ENCODE data around the gene GBA3. TPM values are rescaled to one million over a fixed set of nuclear protein-coding genes. Genes with fewer than 3 reads are reported as not detected.

Gene GBA3
- total RNA-seq, 2 experiments from 2014 or later, result not detected

DNA sequence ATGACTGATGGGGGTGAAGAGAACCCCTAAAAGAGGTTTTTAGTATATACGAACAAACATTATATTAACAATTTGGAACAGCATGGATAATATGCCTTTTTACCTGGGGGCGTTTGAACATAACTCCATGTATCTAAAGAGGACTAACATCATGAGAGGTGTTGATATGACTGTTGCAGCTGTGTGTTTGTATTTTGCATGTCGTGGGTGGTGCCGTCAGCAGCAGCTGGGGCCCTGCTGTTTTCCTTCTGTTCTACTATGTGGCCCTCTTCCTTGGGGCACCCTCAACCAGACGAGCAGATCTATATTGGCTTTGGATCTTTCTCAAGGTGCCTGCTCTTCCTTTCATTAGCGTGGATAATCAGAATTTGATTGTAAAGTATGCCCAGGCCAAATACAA lies 11.2 kb downstream of the GBA3 start:
- no peaks in the 10 kb centered on the region for H3K36me3 Mint-ChIP-seq (ENCODE audit: low read depth)
- no peak overlapping the region for H3K27ac Mint-ChIP-seq
- intact Hi-C loops (cut with micrococcal nuclease), result no loop called here
- H3K27me3 Mint-ChIP-seq (ENCODE audit: low read depth), result peaks cover 8% of the 10 kb centered on the region
- DNase-seq, result no peak
- H3K4me3 Mint-ChIP-seq, result no peak overlapping the region
- peaks cover 11% of the 10 kb centered on the region for H3K9me3 Mint-ChIP-seq
- peaks cover 6% of the 10 kb centered on the region for H3K4me1 Mint-ChIP-seq (ENCODE audit: low read depth)
- CTCF ChIA-PET, result no interaction called here

DNA sequence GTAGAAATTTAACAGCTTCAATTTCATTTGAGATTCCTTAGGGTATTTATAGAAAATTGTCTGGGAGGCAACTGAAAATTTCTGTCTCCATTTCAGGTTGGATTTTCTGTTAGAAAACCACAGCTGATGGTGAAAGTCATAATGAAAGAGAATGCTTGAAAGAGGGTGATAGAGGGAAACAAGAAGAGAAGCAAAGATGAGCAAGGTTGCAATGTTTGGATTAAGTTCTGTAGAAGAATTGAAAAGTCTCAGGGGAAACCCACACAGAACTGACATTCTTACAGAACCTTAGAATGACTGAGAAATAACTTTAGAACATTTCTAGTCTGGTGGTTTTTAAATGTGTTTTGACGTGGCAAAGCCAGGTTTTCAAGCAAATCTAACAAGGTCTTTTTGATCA lies 14.7 kb downstream of the GBA3 start:
- peaks cover 9% of the 10 kb centered on the region for H3K27me3 Mint-ChIP-seq (ENCODE audit: low read depth)
- CTCF ChIA-PET, result no interaction called here
- H3K4me3 Mint-ChIP-seq, result no peak overlapping the region
- no peak for DNase-seq
- H3K9me3 Mint-ChIP-seq, result no peaks in the 10 kb centered on the region
- peaks cover 6% of the 10 kb centered on the region for H3K4me1 Mint-ChIP-seq (ENCODE audit: low read depth)
- intact Hi-C loops (cut with micrococcal nuclease), result no loop called here
- no peaks in the 10 kb centered on the region for H3K36me3 Mint-ChIP-seq (ENCODE audit: low read depth)
- no peak overlapping the region for H3K27ac Mint-ChIP-seq

DNA sequence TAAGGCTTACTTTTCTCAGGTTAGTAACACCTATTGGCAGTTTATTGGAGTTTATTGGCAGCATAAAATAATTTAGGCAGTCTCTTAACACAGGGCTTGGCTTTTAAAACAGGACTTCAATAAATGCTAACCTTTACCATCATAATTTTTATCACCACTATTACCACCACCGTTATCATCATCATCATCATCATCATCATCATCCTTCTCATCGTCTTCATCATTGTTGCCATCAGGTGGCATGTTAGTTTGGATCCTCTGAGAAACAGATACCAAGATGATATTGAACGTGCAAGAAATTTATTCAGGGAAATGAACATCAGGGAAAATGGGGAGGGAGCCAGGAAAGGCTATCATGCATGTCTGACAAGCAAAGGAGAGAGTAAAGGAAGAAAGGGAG lies 16.2 kb downstream of the GBA3 start:
- intact Hi-C loops (cut with micrococcal nuclease), result no loop called here
- H3K4me3 Mint-ChIP-seq, result no peak overlapping the region
- no peaks in the 10 kb centered on the region for H3K36me3 Mint-ChIP-seq (ENCODE audit: low read depth)
- H3K4me1 Mint-ChIP-seq (ENCODE audit: low read depth), result peaks cover 6% of the 10 kb centered on the region
- no peak overlapping the region for H3K27ac Mint-ChIP-seq
- no peak for DNase-seq
- CTCF ChIA-PET, result no interaction called here
- no peaks in the 10 kb centered on the region for H3K9me3 Mint-ChIP-seq
- peaks cover 6% of the 10 kb centered on the region for H3K27me3 Mint-ChIP-seq (ENCODE audit: low read depth)

DNA sequence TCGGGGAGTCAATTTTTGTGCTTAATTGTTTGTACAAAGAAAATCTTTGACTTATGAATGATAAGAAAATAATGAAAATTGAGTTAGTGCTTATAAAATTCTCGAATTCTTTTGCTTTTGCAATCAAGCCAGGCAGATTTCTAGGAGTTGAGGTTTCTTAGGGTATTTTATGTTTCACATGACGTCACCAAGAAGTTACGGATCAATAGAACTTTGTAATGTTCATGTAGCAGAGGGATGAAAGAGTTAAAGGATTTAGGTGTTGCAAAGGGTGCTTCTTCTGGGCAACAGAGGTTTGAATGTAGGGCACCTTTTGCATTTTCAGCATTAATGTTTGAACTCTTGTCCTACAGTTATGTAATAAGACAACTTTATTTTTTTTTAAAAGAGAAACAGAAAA lies 19.4 kb downstream of the GBA3 start:
- no peak overlapping the region for H3K4me3 Mint-ChIP-seq
- CTCF ChIA-PET, result no interaction called here
- no peak for DNase-seq
- H3K27me3 Mint-ChIP-seq (ENCODE audit: low read depth), result peaks cover 1% of the 10 kb centered on the region
- H3K27ac Mint-ChIP-seq, result no peak overlapping the region
- H3K36me3 Mint-ChIP-seq (ENCODE audit: low read depth), result no peaks in the 10 kb centered on the region
- intact Hi-C loops (cut with micrococcal nuclease), result no loop called here
- peaks cover 3% of the 10 kb centered on the region for H3K4me1 Mint-ChIP-seq (ENCODE audit: low read depth)
- H3K9me3 Mint-ChIP-seq, result no peaks in the 10 kb centered on the region

DNA sequence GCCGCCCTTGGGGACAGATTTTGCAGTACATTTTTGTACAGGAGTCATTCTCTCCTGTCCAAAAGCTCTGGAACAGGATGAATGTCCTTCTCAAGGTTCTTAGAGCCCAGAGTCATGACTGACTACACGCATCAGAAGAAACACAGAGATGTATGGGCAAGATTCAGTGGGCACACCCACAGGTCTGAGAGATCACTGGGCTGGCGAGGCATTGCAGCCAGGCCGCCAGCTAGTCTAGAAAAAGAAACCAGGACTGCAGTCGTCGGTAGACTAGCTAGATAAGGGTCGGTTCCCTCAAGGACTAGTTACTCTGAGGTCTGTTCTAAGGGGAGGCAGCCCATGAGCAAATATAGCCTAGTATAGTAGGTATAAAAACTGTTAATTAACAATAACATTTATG lies 19.8 kb downstream of the GBA3 start:
- intact Hi-C loops (cut with micrococcal nuclease), result no loop called here
- peaks cover 1% of the 10 kb centered on the region for H3K27me3 Mint-ChIP-seq (ENCODE audit: low read depth)
- no peak overlapping the region for H3K4me3 Mint-ChIP-seq
- CTCF ChIA-PET, result no interaction called here
- no peaks in the 10 kb centered on the region for H3K4me1 Mint-ChIP-seq (ENCODE audit: low read depth)
- H3K27ac Mint-ChIP-seq, result no peak overlapping the region
- no peaks in the 10 kb centered on the region for H3K36me3 Mint-ChIP-seq (ENCODE audit: low read depth)
- no peak for DNase-seq
- H3K9me3 Mint-ChIP-seq, result no peaks in the 10 kb centered on the region

DNA sequence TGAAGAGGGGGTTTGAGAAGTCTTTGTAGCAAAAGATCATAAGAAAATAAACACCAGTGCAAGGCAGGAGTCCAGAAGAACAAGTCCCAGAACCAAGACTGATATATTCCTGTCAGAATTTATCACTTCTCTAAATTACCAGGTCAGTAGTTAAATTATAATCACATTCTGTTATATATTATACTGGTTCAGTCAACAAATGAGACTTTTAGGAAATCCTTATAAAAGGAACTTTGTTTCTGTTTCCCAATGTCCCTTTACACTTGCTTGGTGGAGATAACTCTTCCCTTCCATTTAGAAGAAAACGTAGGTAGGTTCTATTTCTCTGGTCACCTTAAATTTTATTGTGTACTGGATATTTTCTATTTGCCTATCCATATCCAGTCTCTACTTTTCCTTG lies 21.1 kb downstream of the GBA3 start:
- peaks cover 1% of the 10 kb centered on the region for H3K27me3 Mint-ChIP-seq (ENCODE audit: low read depth)
- CTCF ChIA-PET, result no interaction called here
- intact Hi-C loops (cut with micrococcal nuclease), result no loop called here
- DNase-seq, result no peak
- H3K36me3 Mint-ChIP-seq (ENCODE audit: low read depth), result no peaks in the 10 kb centered on the region
- H3K4me1 Mint-ChIP-seq (ENCODE audit: low read depth), result no peaks in the 10 kb centered on the region
- H3K4me3 Mint-ChIP-seq, result no peak overlapping the region
- no peaks in the 10 kb centered on the region for H3K9me3 Mint-ChIP-seq
- H3K27ac Mint-ChIP-seq, result no peak overlapping the region

DNA sequence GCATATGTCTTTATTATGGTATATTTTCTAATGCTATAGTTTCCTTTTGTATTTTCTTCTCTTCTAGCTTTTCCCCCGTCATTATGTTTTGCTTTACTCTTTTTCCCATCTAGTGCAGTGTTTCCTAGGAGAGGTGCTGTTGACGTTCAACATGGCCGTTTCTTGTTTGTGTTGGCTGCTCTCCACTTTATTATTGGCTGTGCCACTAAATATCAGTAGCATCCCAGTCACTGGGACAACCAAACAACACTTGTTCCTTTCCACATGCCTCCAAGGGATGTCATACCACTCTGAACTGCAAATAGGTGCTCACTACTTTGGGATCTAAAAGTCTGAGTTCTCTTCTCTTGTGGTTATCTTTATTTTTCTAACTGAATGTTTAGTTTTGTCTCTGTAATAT lies 26.5 kb downstream of the GBA3 start:
- H3K27me3 Mint-ChIP-seq (ENCODE audit: low read depth), result no peaks in the 10 kb centered on the region

DNA sequence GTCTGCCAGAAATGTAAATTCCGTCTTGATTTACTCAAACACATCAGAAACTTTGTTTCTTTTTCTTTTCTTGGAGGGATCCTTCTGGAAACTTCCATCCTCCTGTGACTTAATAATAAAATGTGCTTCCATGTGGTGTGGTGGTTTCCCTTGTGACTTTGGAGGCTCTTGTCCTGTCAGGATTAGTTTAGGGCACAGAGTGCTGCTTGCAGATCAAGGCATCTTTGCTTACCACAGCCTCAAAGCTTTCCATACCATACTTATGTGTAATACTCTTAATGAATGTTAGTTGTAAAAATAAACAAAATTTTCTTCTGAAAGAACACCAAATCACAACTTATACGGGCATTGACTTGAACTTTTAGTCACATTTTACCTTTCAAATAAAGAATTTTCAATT lies 27.4 kb downstream of the GBA3 start:
- Mint-ChIP-seq H3K36me3 (ENCODE audit: low read depth) (no peaks in the 10 kb centered on the region), H3K9me3 (peaks cover 4% of the 10 kb centered on the region), H3K27ac (no peak overlapping the region), H3K4me1 (ENCODE audit: low read depth) (no peaks in the 10 kb centered on the region), H3K27me3 (ENCODE audit: low read depth) (peaks cover 1% of the 10 kb centered on the region), H3K4me3 (no peak overlapping the region)
- CTCF ChIA-PET, result no interaction called here
- DNase-seq, result no peak
- intact Hi-C loops (cut with micrococcal nuclease), result no loop called here

More for the DNA sequence above, 26.5 kb downstream of the GBA3 start:
- no peak for DNase-seq
- Mint-ChIP-seq H3K36me3 (ENCODE audit: low read depth) (no peaks in the 10 kb centered on the region), H3K4me1 (ENCODE audit: low read depth) (no peaks in the 10 kb centered on the region), H3K4me3 (no peak overlapping the region), H3K27ac (no peak overlapping the region), H3K9me3 (peaks cover 3% of the 10 kb centered on the region)
- CTCF ChIA-PET, result no interaction called here
- intact Hi-C loops (cut with micrococcal nuclease), result no loop called here

DNA sequence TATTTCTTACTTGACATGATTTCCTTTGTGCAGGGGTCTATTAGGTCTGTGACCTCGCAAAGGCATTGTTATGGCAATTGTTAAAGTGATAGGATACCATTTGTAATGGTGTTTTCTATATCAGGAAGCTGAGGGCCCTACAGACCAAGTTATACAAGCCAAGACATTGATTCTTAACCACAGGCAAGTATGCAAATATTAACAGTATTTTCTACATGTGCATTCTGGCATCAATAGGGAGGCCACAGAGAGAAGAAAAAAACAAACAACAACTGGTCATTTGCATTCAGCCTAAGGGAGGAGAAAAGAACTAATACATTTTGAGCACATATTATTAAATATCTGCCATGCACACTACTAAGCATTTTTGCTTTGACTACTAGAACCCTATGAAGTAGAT lies 28.5 kb downstream of the GBA3 start:
- intact Hi-C loops (cut with micrococcal nuclease), result no loop called here
- Mint-ChIP-seq H3K36me3 (ENCODE audit: low read depth) (no peaks in the 10 kb centered on the region), H3K27ac (no peak overlapping the region), H3K9me3 (peaks cover 5% of the 10 kb centered on the region), H3K27me3 (ENCODE audit: low read depth) (peaks cover 5% of the 10 kb centered on the region), H3K4me3 (no peak overlapping the region), H3K4me1 (ENCODE audit: low read depth) (no peaks in the 10 kb centered on the region)
- DNase-seq, result no peak
- CTCF ChIA-PET, result no interaction called here

DNA sequence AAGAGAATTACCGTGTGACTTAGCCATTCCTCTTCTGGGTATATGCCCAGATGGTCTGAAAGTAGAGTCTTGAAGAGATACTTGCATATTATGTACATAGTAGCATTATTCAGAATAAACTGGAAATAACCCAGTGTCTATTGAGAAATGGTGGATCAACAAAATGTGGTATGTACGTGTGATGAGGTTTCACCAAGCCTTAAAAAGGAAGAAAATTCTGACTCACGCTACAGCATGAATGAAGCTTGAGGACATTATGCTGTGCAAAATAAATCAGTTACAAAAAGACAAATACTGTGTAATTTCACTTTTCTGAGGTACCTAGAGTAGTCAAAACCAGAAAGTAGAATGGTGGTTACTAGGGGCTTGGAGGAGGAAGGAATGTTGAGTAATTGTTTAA lies 37.3 kb downstream of the GBA3 start:
- peaks cover 1% of the 10 kb centered on the region for H3K9me3 Mint-ChIP-seq
- CTCF ChIA-PET, result interaction anchor here (0.6 kb wide), 1 partner anchor 941 kb away, joined by 3 read pairs; no protein-coding TSS in a partner anchor
- no peaks in the 10 kb centered on the region for H3K4me1 Mint-ChIP-seq (ENCODE audit: low read depth)
- H3K27ac Mint-ChIP-seq, result no peak overlapping the region
- H3K36me3 Mint-ChIP-seq (ENCODE audit: low read depth), result no peaks in the 10 kb centered on the region
- no peak for DNase-seq
- H3K27me3 Mint-ChIP-seq (ENCODE audit: low read depth), result peaks cover 11% of the 10 kb centered on the region
- no peak overlapping the region for H3K4me3 Mint-ChIP-seq
- intact Hi-C loops (cut with micrococcal nuclease), result no loop called here

DNA sequence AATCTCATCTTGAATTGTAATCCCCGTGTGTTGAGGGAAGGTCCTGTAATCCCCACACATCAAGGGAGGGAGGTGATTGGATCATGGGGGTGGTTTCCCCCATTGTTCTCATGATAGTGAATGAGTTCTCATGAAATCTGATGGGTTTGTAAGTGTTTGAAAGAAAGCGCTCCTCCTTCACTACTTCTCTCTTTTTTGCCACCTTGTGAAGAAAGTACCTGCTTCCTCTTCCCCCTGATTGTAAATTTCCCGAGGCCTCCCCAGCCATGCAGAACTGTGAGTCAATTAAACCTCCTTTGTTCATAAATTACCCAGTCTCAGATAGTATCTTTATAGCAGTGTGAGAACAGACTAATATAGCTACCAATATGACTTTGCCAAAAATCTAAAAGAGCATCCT lies 41.1 kb downstream of the GBA3 start:
- intact Hi-C loops (cut with micrococcal nuclease), result no loop called here
- Mint-ChIP-seq H3K36me3 (ENCODE audit: low read depth) (no peaks in the 10 kb centered on the region), H3K9me3 (no peaks in the 10 kb centered on the region), H3K4me3 (no peak overlapping the region), H3K4me1 (ENCODE audit: low read depth) (no peaks in the 10 kb centered on the region), H3K27me3 (ENCODE audit: low read depth) (peaks cover 7% of the 10 kb centered on the region), H3K27ac (no peak overlapping the region)
- CTCF ChIA-PET, result no interaction called here
- DNase-seq, result no peak

DNA sequence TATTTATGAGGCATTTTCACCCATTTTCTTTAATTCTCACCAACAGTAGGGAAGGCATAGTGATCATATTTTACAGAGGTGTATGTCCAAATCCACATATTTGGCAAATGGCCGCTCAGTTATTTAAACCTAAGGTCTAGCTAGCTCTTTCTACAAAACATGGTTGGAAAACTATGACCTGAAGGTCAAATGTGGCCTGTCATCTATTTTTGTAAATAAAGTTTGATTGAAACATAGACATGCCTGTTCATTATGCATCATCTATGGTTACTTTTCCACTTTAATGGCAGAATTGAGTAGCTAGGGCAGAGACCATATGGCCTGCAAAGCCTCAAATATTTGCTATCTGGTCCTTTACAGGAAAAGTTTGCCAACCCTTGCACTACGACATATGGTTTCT lies 44.2 kb downstream of the GBA3 start:
- no peak for DNase-seq
- intact Hi-C loops (cut with micrococcal nuclease), result no loop called here
- Mint-ChIP-seq H3K36me3 (ENCODE audit: low read depth) (no peaks in the 10 kb centered on the region), H3K27me3 (ENCODE audit: low read depth) (peaks cover 9% of the 10 kb centered on the region), H3K4me1 (ENCODE audit: low read depth) (no peaks in the 10 kb centered on the region), H3K4me3 (no peak overlapping the region), H3K9me3 (no peaks in the 10 kb centered on the region), H3K27ac (no peak overlapping the region)
- CTCF ChIA-PET, result no interaction called here

DNA sequence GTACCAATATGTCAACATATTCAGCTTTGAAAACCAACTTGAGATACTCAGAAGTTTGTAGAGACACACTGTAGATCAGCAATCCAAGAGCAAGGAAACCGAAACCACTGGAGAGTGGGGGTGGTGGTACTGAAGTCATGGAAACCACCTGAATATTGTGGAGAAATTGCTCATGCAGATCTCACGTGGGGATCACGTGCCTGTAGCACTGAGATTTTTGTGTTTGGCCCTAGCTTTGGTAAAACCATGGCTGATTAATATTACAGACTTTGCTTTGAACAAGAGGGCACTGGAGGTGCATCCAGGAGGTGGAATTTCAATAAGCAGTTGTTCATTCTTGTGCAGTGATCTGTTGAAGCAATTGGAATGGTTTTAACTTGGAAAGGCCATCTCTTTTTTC lies 47.2 kb downstream of the GBA3 start:
- Mint-ChIP-seq H3K4me3 (no peak overlapping the region), H3K27ac (no peak overlapping the region), H3K9me3 (no peaks in the 10 kb centered on the region), H3K36me3 (ENCODE audit: low read depth) (no peaks in the 10 kb centered on the region), H3K27me3 (ENCODE audit: low read depth) (peaks cover 7% of the 10 kb centered on the region), H3K4me1 (ENCODE audit: low read depth) (no peaks in the 10 kb centered on the region)
- DNase-seq, result no peak
- CTCF ChIA-PET, result no interaction called here
- intact Hi-C loops (cut with micrococcal nuclease), result no loop called here

DNA sequence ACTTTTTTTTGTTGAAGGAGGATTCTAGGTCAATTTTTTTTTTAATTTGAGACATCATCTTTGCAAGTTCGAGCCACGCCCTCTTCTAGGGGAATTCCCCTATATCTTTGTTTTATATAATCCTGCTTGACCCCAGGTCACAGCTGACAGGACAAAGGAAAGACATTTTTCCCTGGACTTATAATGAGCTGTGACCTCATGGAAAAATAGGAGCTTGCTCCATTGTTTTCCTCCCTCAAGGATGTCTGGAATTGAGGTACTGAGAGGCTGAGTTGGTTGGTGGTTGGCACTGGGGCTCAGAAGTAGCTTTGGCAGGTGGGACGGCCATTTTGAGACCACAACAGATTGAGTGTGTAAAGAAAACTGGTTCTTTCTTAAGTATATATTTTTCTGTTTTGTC lies 49.0 kb downstream of the GBA3 start:
- H3K9me3 Mint-ChIP-seq, result no peaks in the 10 kb centered on the region
- H3K4me3 Mint-ChIP-seq, result no peak overlapping the region
- no peaks in the 10 kb centered on the region for H3K36me3 Mint-ChIP-seq (ENCODE audit: low read depth)
- intact Hi-C loops (cut with micrococcal nuclease), result no loop called here
- no peaks in the 10 kb centered on the region for H3K4me1 Mint-ChIP-seq (ENCODE audit: low read depth)
- no peak for DNase-seq
- peaks cover 7% of the 10 kb centered on the region for H3K27me3 Mint-ChIP-seq (ENCODE audit: low read depth)
- CTCF ChIA-PET, result no interaction called here
- H3K27ac Mint-ChIP-seq, result no peak overlapping the region

All from activated naive CD4-positive, alpha-beta T cell treated with anti-CD3 and anti-CD28 coated beads for 36 hours (primary cell).